Transverse colon (tissue), 4 donors: ENCODE data around the gene ZCWPW1. TPM values are rescaled to one million over a fixed set of nuclear protein-coding genes. Genes with fewer than 3 reads are reported as not detected.

Experiments
- DNase-seq: peaks from one replicate; pipeline ENCODE4 v3.0.0-alpha.2; 2019
- H3K27ac ChIP-seq, 4 donors: fragments of 200-600 bp; sonication (generic); 2 replicates each; pipeline ENCODE4 v1.5.1; 2016 to 2018; ENCODE audit warnings: inconsistent platforms in 4 of 4
- H3K27me3 ChIP-seq: fragments of 200-600 bp; sonication (generic); 2 replicates; pipeline ENCODE4 v1.5.1; 2017; ENCODE audit warnings: inconsistent platforms
- H3K36me3 ChIP-seq, 4 donors: fragments of 200-600 bp; sonication (generic); 2 replicates each; pipeline ENCODE4 v1.5.1; 2017 to 2019; ENCODE audit warnings: inconsistent platforms in 4 of 4
- H3K4me1 ChIP-seq, 4 donors: fragments of 200-600 bp; sonication (generic); 2 replicates each; pipeline ENCODE4 v1.5.1; 2017 to 2020; ENCODE audit warnings: inconsistent platforms in 4 of 4
- H3K4me3 ChIP-seq, 4 donors: fragments of 200-600 bp; sonication (generic); 1 replicate in 1 of 4; 2 replicates in 3 of 4; pipeline versions ENCODE4 v1.5.1 to v1.6.1; 2017 to 2019; ENCODE audit warnings: inconsistent platforms in 4 of 4
- H3K9me3 ChIP-seq, 2 donors: fragments of 200-600 bp; sonication (generic); 2 replicates each; pipeline ENCODE4 v1.5.1; 2017 to 2019; ENCODE audit warnings: inconsistent platforms in 2 of 2
- EP300 ChIP-seq: sonication (generic); formaldehyde crosslinking; IDR thresholded peaks from one replicate; pipeline ENCODE4 v1.6.1; 2017; ENCODE audit warnings: antibody characterized with exemption, low read depth
- POLR2A ChIP-seq: fragments of 450-650 bp; IDR thresholded peaks from one replicate; pipeline ENCODE4 v1.6.1; 2016; ENCODE audit warnings: antibody characterized with exemption, mild to moderate bottlenecking, moderate library complexity
- POLR2AphosphoS5 ChIP-seq, 3 donors: sonication (generic); formaldehyde crosslinking; IDR thresholded peaks; one replicate each; pipeline ENCODE4 v1.6.1; 2016; ENCODE audit warnings: antibody characterized with exemption in 3 of 3
- WGBS, 2 donors: methylation state at CpG; one replicate each; pipeline ENCODE4 v1.1.5; 2018; ENCODE audit warnings: low coverage in 1 of 2; 5-methylcytosine and 5-hydroxymethylcytosine counted together
- in situ Hi-C, 4 donors: fragments of 200-750 bp; cut with MboI; loops; one replicate each; pipeline versions ENCODE4 v1.15.0 to v1.15.1; 2017; ENCODE audit warnings: low sequenced_read_pairs in 3 of 4, low pct_ligation_motif_present in 1 of 4, low pct_unique_long_range_greater_than_20kb in 1 of 4
- intact Hi-C: fragments of 100-400 bp; cut with DNase I; formaldehyde crosslinking; loops from one replicate; pipeline ENCODE4 v1.15.1; 2023; ENCODE audit warnings: low total_unique reads
- total RNA-seq, 4 donors: library from RNA; depleted of rRNA; stranded (reverse); fragments of >200 nt; gene quantifications; one replicate each; pipeline ENCODE4 v1.1.0, GENCODE V29; 2016
- TF ChIP-seq, protein P1 (sequence below), 5 experiments: fragments of 200-600 bp in 3 of 5; fragments of 450-650 bp in 2 of 5; sonication (generic) in 3 of 5; IDR thresholded peaks; 1 replicate in 2 of 5; 2 replicates in 3 of 5; pipeline ENCODE4 v1.5.1; 2016 to 2017; ENCODE audit warnings: antibody characterized with exemption in 5 of 5, inconsistent platforms in 3 of 5, mild to moderate bottlenecking in 2 of 5, moderate library complexity in 1 of 5

Gene ZCWPW1
- total RNA-seq, 4 donors from 2014 or later = 0.68 to 2.4 (median 0.80) TPM; not detected in 1

DNA sequence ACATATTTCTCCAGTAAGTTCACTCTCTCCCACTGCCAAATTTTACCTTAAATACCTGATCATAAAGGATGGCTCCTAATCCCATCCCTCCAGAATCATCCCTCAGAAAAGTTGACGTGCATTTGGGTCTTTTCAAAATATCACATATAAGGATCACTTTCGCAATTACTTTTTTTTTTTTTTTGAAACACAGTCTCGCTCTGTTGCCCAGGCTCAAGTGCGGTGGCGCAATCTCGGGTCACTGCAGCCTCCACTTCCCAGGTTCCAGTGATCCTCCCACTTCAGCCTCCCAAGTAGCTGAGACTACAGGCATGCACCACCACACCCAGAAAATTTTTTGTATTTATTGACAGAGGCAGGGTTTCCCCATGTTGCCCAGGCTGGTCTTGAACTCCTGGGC lies 17.4 kb downstream of the ZCWPW1 start:
- 81 to 90% methylated on average over 6 of the region's 6 CpGs for WGBS, 2 donors
- no peak overlapping the region for H3K4me3 ChIP-seq
- TF ChIP-seq EP300 = no peak
- TF ChIP-seq POLR2A = no peak
- TF ChIP-seq POLR2AphosphoS5 (IDR thresholded peaks at IDR 0.05) = no peak
- TF ChIP-seq, protein P1, sequence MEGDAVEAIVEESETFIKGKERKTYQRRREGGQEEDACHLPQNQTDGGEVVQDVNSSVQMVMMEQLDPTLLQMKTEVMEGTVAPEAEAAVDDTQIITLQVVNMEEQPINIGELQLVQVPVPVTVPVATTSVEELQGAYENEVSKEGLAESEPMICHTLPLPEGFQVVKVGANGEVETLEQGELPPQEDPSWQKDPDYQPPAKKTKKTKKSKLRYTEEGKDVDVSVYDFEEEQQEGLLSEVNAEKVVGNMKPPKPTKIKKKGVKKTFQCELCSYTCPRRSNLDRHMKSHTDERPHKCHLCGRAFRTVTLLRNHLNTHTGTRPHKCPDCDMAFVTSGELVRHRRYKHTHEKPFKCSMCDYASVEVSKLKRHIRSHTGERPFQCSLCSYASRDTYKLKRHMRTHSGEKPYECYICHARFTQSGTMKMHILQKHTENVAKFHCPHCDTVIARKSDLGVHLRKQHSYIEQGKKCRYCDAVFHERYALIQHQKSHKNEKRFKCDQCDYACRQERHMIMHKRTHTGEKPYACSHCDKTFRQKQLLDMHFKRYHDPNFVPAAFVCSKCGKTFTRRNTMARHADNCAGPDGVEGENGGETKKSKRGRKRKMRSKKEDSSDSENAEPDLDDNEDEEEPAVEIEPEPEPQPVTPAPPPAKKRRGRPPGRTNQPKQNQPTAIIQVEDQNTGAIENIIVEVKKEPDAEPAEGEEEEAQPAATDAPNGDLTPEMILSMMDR (IDR thresholded peaks at IDR 0.05) = no peak
- no peaks in the 10 kb centered on the region for H3K9me3 ChIP-seq
- no peaks in the 10 kb centered on the region for H3K4me1 ChIP-seq
- DNase-seq = no peak
- peaks cover 3% of the 10 kb centered on the region for H3K27me3 ChIP-seq
- no peaks in the 10 kb centered on the region for H3K36me3 ChIP-seq
- intact Hi-C loops = no loop called here
- in situ Hi-C loops = no loop called here
- no peak overlapping the region for H3K27ac ChIP-seq

DNA sequence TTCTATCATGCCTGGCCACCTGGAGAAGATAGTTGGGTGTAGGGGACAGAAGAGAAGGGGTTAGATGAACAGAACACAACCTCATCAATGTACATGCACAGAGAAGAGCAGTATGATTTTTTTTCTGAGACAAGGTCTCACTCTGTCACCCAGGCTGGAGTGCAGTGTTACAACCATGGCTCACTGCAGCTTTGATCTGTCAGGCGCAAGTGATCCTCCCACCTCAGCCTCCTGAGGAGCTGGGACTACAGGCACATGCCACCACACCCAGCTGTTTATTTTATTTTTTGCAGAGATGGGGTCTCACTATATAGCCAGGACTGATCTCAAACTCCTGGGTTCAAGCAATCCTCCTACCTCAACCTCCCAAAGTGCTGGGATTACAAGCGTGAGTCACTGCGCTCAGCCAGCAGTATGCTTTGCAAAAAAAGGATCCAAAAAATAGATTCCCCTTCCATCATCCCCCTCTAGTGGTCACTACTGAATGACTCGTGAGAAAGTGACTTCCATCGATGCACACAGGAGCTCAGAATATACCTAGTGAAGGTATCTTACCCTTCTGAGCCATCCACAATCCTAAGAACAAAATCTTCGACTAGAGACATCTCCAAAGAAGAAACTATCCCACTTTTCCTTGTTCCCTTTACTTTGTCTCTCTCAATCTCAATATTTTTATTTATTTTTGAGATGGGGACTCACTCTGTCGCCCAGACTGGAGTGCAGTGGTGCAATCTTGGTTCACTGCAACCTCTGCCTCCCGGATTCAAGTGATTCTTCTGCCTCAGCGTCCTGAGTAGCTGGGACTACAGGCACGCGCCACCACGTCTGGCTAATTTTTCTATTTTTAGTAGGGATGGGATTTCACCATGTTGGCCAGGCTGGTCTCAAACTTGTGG lies 21.0 kb downstream of the ZCWPW1 start:
- Histone ChIP-seq H3K4me3 (no peak overlapping the region), H3K4me1 (no peaks in the 10 kb centered on the region), H3K36me3 (no peaks in the 10 kb centered on the region), H3K27ac (no peak overlapping the region), H3K27me3 (peaks cover 3% of the 10 kb centered on the region), H3K9me3 (no peaks in the 10 kb centered on the region)
- intact Hi-C loops (no loop called here), in situ Hi-C loops (no loop called here)
- WGBS, 2 donors = 0 to 54% methylated on average over 1 to 12 of the region's 12 CpGs
- TF ChIP-seq POLR2A (no peak), POLR2AphosphoS5 (IDR thresholded peaks at IDR 0.05) (no peak)
- TF ChIP-seq, protein P1 (IDR thresholded peaks at IDR 0.05) = peak; percentile 48 to 61 (median 51)
- no peak for DNase-seq

DNA sequence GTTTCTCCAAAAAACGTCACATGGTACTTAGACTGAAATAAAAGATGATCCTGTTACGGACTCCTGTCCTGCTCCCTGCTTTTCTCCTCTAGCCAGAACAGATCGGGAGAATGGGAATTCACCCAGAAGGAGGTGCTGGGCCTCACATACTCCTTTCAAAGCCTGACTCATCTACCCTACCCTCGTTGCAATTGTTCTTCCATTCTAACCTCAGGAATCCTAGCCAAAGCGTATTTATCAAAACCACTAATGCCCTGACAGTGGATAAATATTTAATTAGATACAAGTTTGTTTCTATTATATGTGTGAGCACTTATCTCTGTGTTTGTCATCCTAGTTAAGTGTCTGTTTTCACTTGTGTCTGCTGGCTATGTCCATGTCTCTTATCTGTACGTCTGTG lies 21.7 kb downstream of the ZCWPW1 start:
- H3K36me3 ChIP-seq = no peaks in the 10 kb centered on the region
- peaks cover 3% of the 10 kb centered on the region for H3K27me3 ChIP-seq
- WGBS, 2 donors = 58 to 67% methylated on average over 6 of the region's 6 CpGs
- intact Hi-C loops (no loop called here), in situ Hi-C loops (no loop called here)
- TF ChIP-seq, protein P1 (IDR thresholded peaks at IDR 0.05) = no peak
- H3K4me3 ChIP-seq = no peak overlapping the region
- no peaks in the 10 kb centered on the region for H3K4me1 ChIP-seq
- DNase-seq = no peak
- no peak overlapping the region for H3K27ac ChIP-seq
- no peaks in the 10 kb centered on the region for H3K9me3 ChIP-seq

DNA sequence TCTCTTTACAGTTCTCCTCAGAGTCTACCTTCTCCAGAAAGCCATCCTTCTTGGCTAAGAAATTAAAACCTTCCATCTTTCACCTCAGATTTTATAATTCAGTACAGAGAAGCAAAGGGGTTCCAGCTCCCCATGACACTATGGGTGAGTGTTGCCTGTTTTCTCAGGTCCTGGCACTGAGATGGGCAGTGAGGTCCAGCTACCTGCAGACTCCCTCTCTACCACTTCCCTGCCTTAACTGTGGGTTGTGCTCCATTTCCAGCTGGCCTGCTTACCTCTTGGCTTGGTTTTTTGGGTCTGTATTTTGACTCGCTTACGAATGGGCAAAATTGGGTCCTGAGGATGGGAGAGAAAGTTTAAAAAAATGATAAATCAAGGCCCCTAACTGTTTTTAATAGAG lies 26.3 kb downstream of the ZCWPW1 start:
- intact Hi-C loops (no loop called here), in situ Hi-C loops (no loop called here)
- TF ChIP-seq POLR2AphosphoS5 (IDR thresholded peaks at IDR 0.05) (no peak), POLR2A (no peak), EP300 (no peak)
- TF ChIP-seq, protein P1 (IDR thresholded peaks at IDR 0.05) = no peak
- Histone ChIP-seq H3K36me3 (no peaks in the 10 kb centered on the region), H3K27me3 (no peaks in the 10 kb centered on the region), H3K27ac (no peak overlapping the region), H3K9me3 (no peaks in the 10 kb centered on the region), H3K4me3 (no peak overlapping the region), H3K4me1 (peaks cover 0 to 3% (median 0%) of the 10 kb centered on the region in 4 donors)
- DNase-seq = no peak
- WGBS, 2 donors = 80 to 100% methylated on average over 1 to 2 of the region's 2 CpGs
